ENCODE results near the gene PRPF38B.
A peak's percentile ranks its signal among the peaks of the same experiment; 100 is the strongest.
"Not testable (repeated sequence)": the region's sequence is repeated elsewhere in the genome, so short reads cannot be mapped to it uniquely, and the experiment has no call there.

Gene PRPF38B

DNA sequence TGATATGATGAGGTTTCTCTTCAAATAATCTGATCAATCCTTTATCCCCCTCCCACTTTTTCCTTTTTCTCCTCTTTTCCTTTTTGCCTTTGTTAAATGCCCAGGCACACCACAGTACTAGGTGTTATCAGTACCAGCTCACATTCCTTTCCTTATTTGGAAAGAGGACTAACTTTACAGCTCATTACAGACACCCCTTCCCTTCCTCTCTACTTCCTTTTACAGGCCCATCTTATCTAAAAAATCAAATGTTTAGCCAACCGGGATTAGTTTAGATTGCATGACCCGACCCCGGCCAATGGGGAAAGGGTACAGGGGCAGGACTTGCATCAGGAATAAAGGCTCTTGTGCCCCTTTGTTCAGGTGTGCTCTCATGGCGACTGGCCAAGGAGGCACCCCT, 10.4 kb upstream of the PRPF38B start:
- not testable (repeated sequence) for DNase-seq

- no peak for DNase-seq
These were observed 6.6 kb upstream of the PRPF38B start for GRCh38 chr1:108685529-108685928.

- DNase-seq: no peak
These were observed 5.3 kb upstream of the PRPF38B start for GRCh38 chr1:108686614-108687313.

GRCh38 chr1:108691128-108691941, 775 bp upstream of the PRPF38B start:
- no peak for DNase-seq

DNA sequence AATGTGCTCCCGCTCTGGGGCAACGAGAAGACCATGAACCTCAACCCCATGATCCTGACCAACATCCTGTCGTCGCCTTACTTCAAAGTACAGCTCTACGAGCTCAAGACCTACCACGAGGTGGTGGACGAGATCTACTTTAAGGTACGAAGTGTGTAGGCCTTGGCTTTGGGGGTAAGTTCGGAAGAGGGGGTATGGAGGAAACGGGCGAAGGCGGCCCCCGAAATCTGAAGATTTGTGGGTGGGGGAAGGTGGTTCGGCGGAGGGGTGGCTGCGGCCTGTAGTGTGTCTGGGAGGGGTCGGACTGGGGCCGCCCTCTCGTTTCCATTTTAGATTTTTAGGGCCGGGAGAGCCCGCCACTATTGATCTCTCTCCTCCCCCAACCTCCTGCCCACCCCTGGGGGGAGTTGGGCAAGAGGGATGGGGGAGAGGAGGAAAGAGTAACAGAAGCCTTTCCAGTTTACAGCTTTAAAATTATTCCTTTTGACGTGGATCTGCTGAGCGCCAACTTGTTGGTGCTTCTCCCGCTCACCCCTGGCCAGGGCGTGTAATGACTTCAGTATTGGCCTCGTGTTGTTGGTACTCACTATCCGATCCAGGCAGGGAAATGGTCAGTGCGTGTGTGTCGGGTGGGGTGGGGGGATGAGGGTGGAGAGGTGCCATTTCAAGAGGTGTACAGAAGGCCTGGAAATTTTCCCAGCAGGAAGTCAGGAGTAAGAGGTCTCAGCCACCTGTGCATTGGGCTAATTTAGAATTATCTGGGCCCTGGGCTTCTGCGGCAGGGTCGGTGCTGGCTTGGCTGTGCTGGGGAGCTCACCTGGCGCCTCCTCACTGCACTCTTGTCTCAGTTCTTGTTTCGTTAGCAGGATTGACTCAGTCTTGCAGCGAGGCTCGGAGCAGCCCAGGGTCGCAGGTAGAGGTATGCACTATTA, 880 bp downstream of the PRPF38B start:
- peak in 5 of 6 experiments; percentile 78 to 97 (median 92) for DNase-seq

- no peak for DNase-seq
These were observed 3.4 kb downstream of the PRPF38B start for GRCh38 chr1:108695535-108695934.

DNA sequence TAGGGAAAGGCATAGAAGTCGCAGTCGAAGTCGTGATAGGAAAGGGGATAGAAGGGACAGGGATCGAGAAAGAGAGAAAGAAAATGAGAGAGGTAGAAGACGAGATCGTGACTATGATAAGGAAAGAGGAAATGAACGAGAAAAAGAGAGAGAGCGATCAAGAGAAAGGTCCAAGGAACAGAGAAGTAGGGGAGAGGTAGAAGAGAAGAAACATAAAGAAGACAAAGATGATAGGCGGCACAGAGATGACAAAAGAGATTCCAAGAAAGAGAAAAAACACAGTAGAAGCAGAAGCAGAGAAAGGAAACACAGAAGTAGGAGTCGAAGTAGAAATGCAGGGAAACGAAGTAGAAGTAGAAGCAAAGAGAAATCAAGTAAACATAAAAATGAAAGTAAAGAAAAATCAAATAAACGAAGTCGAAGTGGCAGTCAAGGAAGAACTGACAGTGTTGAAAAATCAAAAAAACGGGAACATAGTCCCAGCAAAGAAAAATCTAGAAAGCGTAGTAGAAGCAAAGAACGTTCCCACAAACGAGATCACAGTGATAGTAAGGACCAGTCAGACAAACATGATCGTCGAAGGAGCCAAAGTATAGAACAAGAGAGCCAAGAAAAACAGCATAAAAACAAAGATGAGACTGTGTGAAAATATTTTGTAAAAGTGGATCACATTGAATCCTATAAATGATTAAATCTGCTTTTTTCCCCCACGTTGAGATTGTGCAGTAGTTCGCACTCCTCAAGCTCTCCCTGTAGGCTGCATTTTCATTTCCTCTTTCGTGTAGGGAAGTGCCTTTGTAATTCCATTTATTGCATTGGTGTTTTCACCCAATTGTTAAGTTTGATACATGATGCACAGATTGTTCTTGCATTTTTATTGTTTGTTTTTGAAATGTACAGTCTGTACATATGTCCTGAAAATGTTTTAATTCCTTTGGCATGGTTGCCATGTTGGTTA, 7.5 kb downstream of the PRPF38B start:
- DNase-seq: peak in 1 of 6 experiments; percentile 29

GRCh38 chr1:108701176-108701849, 9.2 kb downstream of the PRPF38B start:
- DNase-seq: no peak

GRCh38 chr1:108702109-108702508, 10.0 kb downstream of the PRPF38B start:
- peak in 1 of 6 experiments; percentile 3 for DNase-seq

DNA sequence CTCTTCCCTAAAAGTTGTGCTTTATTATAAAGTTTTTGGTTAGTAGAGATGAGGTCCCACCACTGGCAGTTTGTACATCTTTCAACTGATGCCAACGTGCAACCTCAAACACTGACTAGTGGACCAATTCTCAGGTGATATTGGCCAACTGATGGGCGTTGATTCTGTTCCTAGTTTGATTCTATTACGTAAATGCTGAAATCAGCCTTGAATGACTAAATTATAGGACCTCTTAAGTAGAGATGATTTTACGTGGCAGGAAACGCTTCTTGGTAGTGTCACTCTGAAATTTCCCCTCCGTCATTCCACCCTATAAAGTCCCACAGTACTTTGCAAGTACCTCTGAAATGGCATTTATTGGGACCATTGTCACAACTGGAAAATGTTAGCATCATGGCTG, 11.8 kb downstream of the PRPF38B start:
- peak in 4 of 6 experiments; percentile 3 to 63 (median 46) for DNase-seq

- DNase-seq: peak in 1 of 6 experiments; percentile 23
These were observed 12.4 kb downstream of the PRPF38B start for GRCh38 chr1:108704496-108704895.

GRCh38 chr1:108706643-108707042, 14.5 kb downstream of the PRPF38B start:
- no peak for DNase-seq

DNA sequence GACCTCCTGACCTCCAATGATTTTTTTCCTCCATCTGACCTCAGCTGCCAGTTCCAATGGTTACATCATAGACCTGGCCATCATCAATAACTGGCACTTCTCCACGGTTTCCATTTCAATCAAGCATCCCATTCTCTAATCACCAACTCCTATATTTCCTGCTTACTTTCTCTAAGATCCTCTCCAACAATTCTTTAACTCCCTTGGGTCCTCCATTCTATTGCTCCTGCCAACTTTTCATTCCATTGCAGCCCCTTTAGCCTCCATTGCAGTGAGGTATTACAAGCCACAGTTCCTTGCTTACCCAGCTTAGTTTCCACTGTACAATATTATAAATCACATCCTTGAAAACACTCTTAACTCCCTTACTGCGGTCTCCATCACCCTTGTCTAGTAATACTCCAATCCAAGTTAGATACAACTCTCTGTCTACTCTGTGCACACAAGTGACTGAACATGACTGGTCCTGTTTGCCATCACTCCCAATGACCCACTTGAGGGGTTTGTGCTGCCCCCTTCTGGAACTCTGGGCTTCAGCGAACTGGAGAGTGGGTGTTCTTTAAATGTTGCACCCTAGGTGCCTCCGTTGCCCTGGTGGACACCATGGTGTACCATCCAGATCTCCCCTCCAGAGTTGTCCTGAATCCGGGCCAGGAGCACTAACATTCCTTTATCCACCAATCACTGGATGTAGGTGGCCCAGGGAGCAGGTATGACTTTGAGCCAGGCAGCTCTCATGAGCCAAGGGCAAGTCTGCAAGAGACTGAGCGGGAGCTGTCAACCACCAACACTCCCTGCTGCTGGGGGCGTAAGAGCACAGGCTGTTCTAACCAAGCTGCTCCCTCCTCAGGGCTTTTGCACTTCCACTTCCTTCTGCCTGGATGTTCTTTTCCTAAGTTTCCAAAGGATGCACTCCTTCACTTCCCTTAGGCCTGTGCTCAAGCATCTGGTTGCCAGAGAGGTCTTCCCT, 16.9 kb downstream of the PRPF38B start:
- DNase-seq: peak; percentile 14 to 58 (median 45)

DNA sequence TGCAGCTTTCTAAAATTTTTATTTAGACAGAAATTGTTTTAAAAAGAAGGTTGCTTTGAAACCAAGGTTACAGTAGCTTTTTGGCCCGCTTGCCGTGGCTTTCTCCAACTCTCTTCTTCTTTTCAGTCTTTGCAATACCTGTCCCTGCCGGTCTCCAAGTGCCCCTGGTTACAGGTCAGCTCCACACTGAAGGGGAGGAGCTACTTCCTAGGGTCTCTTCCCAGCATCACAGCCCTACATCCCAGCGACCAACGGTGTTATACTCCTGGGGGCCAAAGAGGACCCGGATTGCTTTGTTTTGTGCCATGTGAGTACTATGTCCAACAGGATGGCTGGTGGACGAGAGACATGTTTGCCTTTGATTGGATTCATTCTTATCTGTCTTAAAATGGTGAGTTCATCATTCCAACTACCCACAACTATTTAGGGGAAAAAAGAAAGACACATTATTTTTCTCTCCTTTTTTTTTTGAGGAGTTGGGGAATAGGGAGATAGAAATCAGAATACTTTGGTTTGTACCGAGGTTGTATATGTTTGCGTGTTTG, 20.6 kb downstream of the PRPF38B start, which contains the start of gene FNDC7:
Gene FNDC7 (plus strand): TSS at position 303 of the 545 bp plus-strand sequence. CDS start 26 bp downstream, at position 329.
- DNase-seq: no peak

GRCh38 chr1:108715932-108716331, 23.8 kb downstream of the PRPF38B start:
- DNase-seq: no peak

DNA sequence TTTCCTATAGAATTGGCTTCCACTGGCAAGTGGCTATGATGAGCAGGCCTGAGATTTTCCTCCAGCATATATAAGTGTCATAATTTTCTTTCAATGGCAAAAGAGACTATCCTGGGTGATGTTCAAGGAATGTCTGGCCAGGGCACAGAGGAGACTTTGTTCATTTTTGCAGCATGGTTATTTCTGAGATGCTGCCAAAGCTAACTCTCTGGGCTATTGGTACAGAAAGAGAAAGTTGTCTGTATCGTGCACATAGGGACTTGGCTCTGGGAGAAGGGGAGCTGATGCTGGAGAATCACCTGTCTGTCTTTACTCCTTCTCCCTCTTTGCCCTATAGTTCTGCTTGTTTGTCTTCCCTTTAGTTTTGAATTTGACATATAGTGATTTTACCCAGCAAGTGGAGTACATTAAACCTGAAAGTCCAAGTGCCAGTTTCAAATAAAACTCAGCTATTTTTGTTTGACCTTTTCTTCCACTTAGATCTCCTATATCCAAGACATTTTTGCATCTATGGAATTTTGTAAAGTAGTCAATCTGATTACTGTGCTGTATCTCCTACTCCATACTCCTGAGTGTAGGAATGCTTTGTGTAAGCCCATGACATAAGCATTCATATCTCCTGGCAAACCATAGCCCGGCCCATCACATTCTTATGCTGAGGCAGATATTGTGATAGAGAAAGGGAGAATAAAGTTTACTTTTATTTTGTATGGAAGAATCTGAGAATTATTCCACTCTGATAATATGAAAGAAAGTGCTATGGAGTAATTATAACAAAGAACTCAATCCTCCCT, 24.5 kb downstream of the PRPF38B start:
- no peak for DNase-seq

GRCh38 chr1:108717774-108718316, 25.7 kb downstream of the PRPF38B start:
- no peak for DNase-seq

DNA sequence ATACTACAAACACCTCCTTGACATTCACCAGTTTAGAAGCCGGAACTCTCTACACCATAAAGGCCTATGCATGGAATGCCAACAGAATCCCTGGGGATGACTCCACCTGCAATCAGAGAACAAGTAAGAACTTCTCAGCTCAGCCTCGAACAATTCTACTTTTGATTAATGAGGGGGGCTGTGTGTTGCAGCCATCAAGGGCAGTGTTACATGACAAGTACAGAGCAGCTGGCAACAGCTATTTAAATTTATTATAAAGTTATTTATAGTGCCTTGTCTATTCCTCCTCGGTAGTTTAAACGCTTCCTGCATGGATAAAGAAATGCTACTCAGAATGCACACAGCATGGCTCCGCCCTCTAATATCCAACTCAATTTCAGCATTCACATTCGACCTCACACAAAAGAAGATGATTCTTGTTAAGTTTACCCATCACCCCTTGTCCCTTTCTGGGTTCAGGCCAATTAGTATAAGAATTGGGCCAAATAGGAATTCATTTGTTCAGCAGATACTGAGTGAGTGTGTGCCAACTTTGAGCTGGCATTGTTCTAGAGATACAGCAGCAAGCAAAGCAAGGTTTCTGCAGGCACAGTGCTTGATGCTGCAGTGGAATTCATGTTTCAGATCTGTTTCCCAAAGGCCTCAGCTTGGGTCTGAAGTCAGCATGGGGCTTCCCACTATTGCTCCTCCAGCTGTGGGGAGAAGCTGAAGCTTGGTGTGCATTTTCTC, 27.0 kb downstream of the PRPF38B start:
- DNase-seq: no peak

Data from stimulated activated naive CD4-positive, alpha-beta T cell (primary cell).